Calu3 (cell line): ENCODE results near the gene TFF1. TPM values are rescaled to one million over a fixed set of nuclear protein-coding genes. Genes with fewer than 3 reads are reported as not detected.

Source experiments
- BruUV-seq: library from RNA; stranded (reverse); fragments of 400-500 nt; replicated peaks from 2 replicates; lab custom pipeline; 2021; lab: Mats Ljungman, UMichigan
- CTCF ChIA-PET: fragments of 300-600 bp; sonication (Branson Sonifier 250); formaldehyde crosslinking; loops from one replicate; lab custom pipeline; 2022; ENCODE audit warnings: antibody characterized with exemption; lab: Charles Lee
- DNase-seq: peaks from one replicate; pipeline ENCODE4 v3.0.0; 2022
- H3K27ac Mint-ChIP-seq: one replicate; pipeline ENCODE4 v1.8.0; 2022; ENCODE audit warnings: mixed read lengths; ENCODE audit not compliant: unreplicated experiment
- H3K27me3 Mint-ChIP-seq: one replicate; pipeline ENCODE4 v1.8.0; 2022; ENCODE audit warnings: mixed read lengths; ENCODE audit not compliant: unreplicated experiment
- H3K36me3 Mint-ChIP-seq: one replicate; pipeline ENCODE4 v1.8.0; 2022; ENCODE audit warnings: mild to moderate bottlenecking, moderate library complexity, mixed read lengths; ENCODE audit not compliant: insufficient read depth, unreplicated experiment
- H3K4me1 Mint-ChIP-seq: one replicate; pipeline ENCODE4 v1.8.0; 2022; ENCODE audit warnings: mild to moderate bottlenecking, low read depth, mixed read lengths; ENCODE audit not compliant: unreplicated experiment
- H3K4me3 Mint-ChIP-seq: one replicate; pipeline ENCODE4 v1.8.0; 2022; ENCODE audit warnings: mild to moderate bottlenecking, low read depth, moderate library complexity, mixed read lengths; ENCODE audit not compliant: unreplicated experiment
- H3K9me3 Mint-ChIP-seq: one replicate; pipeline ENCODE4 v1.8.0; 2022; ENCODE audit warnings: low read depth, mixed read lengths; ENCODE audit not compliant: unreplicated experiment
- CTCF ChIP-seq: fragments of 200-600 bp; IDR thresholded peaks from one replicate; pipeline ENCODE4 v1.8.0; 2022; ENCODE audit warnings: antibody characterized with exemption; ENCODE audit not compliant: unreplicated experiment
- intact Hi-C: fragments of 100-400 bp; cut with micrococcal nuclease; formaldehyde crosslinking; loops from one replicate; pipeline ENCODE4 v1.10.0; 2022; ENCODE audit not compliant: unreplicated experiment
- total RNA-seq: library from RNA; stranded (reverse); gene quantifications from 2 replicates; pipeline ENCODE4 v1.2.3, GENCODE V29; 2022

The TFF1 gene
- total RNA-seq, 1 experiment from 2014 or later: not detected

GRCh38 chr21:42350318-42350910 lies 15.9 kb downstream of the TFF1 start:
- Mint-ChIP-seq H3K27ac (no peak overlapping the region), H3K9me3 (peaks cover 4% of the 10 kb centered on the region), H3K4me3 (no peak overlapping the region), H3K27me3 (peaks cover 17% of the 10 kb centered on the region), H3K36me3 (no peaks in the 10 kb centered on the region), H3K4me1 (peaks cover 7% of the 10 kb centered on the region)
- no TSS peak for BruUV-seq
- intact Hi-C loops: no loop called here
- no peak for DNase-seq
- CTCF ChIA-PET: no interaction called here
- TF ChIP-seq CTCF: no peak

GRCh38 chr21:42349420-42350317 lies 16.7 kb downstream of the TFF1 start:
- TF ChIP-seq CTCF: no peak
- intact Hi-C loops: no loop called here
- Mint-ChIP-seq H3K36me3 (no peaks in the 10 kb centered on the region), H3K4me1 (peaks cover 7% of the 10 kb centered on the region), H3K27ac (no peak overlapping the region), H3K4me3 (no peak overlapping the region), H3K27me3 (peaks cover 17% of the 10 kb centered on the region), H3K9me3 (peaks cover 4% of the 10 kb centered on the region)
- CTCF ChIA-PET: no interaction called here
- no TSS peak for BruUV-seq
- DNase-seq: no peak

GRCh38 chr21:42348762-42349161 lies 17.6 kb downstream of the TFF1 start:
- peaks cover 13% of the 10 kb centered on the region for H3K27me3 Mint-ChIP-seq
- CTCF ChIA-PET: no interaction called here
- no peak for TF ChIP-seq CTCF
- peaks cover 4% of the 10 kb centered on the region for H3K9me3 Mint-ChIP-seq
- BruUV-seq: no TSS peak
- no peaks in the 10 kb centered on the region for H3K36me3 Mint-ChIP-seq
- intact Hi-C loops: no loop called here
- no peak overlapping the region for H3K4me3 Mint-ChIP-seq
- no peak for DNase-seq
- peaks cover 7% of the 10 kb centered on the region for H3K4me1 Mint-ChIP-seq
- no peak overlapping the region for H3K27ac Mint-ChIP-seq

- CTCF ChIA-PET: interaction anchor here (0.7 kb wide), 1 partner anchor 110 kb away, joined by 3 read pairs; no protein-coding TSS in a partner anchor
- Mint-ChIP-seq H3K9me3 (no peaks in the 10 kb centered on the region), H3K27me3 (peaks cover 3% of the 10 kb centered on the region), H3K4me3 (no peak overlapping the region), H3K27ac (no peak overlapping the region), H3K36me3 (no peaks in the 10 kb centered on the region), H3K4me1 (peaks cover 7% of the 10 kb centered on the region)
- BruUV-seq: no TSS peak
- intact Hi-C loops: no loop called here
- no peak for TF ChIP-seq CTCF
- DNase-seq: no peak
Measured at GRCh38 chr21:42347601-42348327, 18.6 kb downstream of the TFF1 start.
